Neural cell (in vitro differentiated cells): ENCODE data around the gene KBTBD7. TPM values are rescaled to one million over a fixed set of nuclear protein-coding genes. Genes with fewer than 3 reads are reported as not detected.

Source experiments
- H2AFZ ChIP-seq: fragments of 200-600, 300-800 bp; sonication (generic), shearing (Covaris generic); 2 replicates; pipeline ENCODE4 v1.6.0; 2014; ENCODE audit warnings: low read depth, mild to moderate bottlenecking, antibody characterized with exemption, low read length, moderate library complexity
- H3F3A ChIP-seq: fragments of 200-600 bp; shearing (Covaris generic); 2 replicates; pipeline ENCODE4 v1.6.1; 2016; ENCODE audit warnings: mild to moderate bottlenecking, moderate library complexity, mixed read lengths, antibody characterized with exemption, low read length; ENCODE audit not compliant: insufficient read depth, poor library complexity, severe bottlenecking
- H3K27ac ChIP-seq: fragments of 200-600, 300-800 bp; sonication (generic), shearing (Covaris generic); 2 replicates; pipeline ENCODE4 v1.5.1; 2014; ENCODE audit warnings: mild to moderate bottlenecking, low read length, moderate library complexity
- H3K27me3 ChIP-seq: fragments of 300-800, 200-600 bp; sonication (generic), shearing (Covaris generic); 2 replicates; pipeline ENCODE4 v1.6.0; 2014; ENCODE audit warnings: mild to moderate bottlenecking, low read depth, low read length, moderate library complexity; ENCODE audit not compliant: insufficient read depth
- H3K36me3 ChIP-seq: fragments of 300-800, 200-600 bp; sonication (generic), shearing (Covaris generic); 2 replicates; pipeline ENCODE4 v1.5.1; 2014; ENCODE audit warnings: mild to moderate bottlenecking, antibody characterized with exemption, low read length, moderate library complexity; ENCODE audit not compliant: insufficient read depth
- H3K4me2 ChIP-seq: fragments of 300-800, 200-600 bp; sonication (generic), shearing (Covaris generic); 2 replicates; pipeline ENCODE4 v1.6.0; 2014; ENCODE audit warnings: mild to moderate bottlenecking, low read length
- H3K4me3 ChIP-seq: fragments of 300-800, 200-600 bp; sonication (generic), shearing (Covaris generic); 2 replicates; pipeline ENCODE4 v1.5.1; 2014; ENCODE audit warnings: mild to moderate bottlenecking, low read length, moderate library complexity
- H3K79me2 ChIP-seq: fragments of 200-600 bp; shearing (Covaris generic); replicated peaks from 2 replicates; pipeline ENCODE4 v1.6.0; 2014; ENCODE audit warnings: mild to moderate bottlenecking, low read length, moderate library complexity; ENCODE audit not compliant: insufficient read depth
- H3K9ac ChIP-seq: fragments of 300-800, 200-600 bp; sonication (generic), shearing (Covaris generic); 2 replicates; pipeline ENCODE4 v1.6.1; 2016; ENCODE audit warnings: mild to moderate bottlenecking, low read length, mixed read lengths
- H3K9me2 ChIP-seq: fragments of 200-600 bp; shearing (Covaris generic); 2 replicates; pipeline ENCODE4 v1.6.1; 2016; ENCODE audit warnings: mild to moderate bottlenecking, low read length, mixed read lengths; ENCODE audit not compliant: insufficient read depth
- H3K9me3 ChIP-seq: fragments of 200-600, 300-800 bp; sonication (generic), shearing (Covaris generic); 2 replicates; pipeline ENCODE4 v1.6.1; 2016; ENCODE audit warnings: mild to moderate bottlenecking, mixed run types, low read length, moderate library complexity, mixed read lengths
- H4K20me1 ChIP-seq: fragments of 200-600 bp; shearing (Covaris generic); 2 replicates; pipeline ENCODE4 v1.6.1; 2016; ENCODE audit warnings: mild to moderate bottlenecking, mixed run types; ENCODE audit not compliant: insufficient read depth
- EP300 ChIP-seq: fragments of 450-650 bp; conservative IDR thresholded peaks from 2 replicates; pipeline ENCODE4 v1.6.1; 2014; ENCODE audit warnings: antibody characterized with exemption, mild to moderate bottlenecking, moderate library complexity; ENCODE audit not compliant: poor library complexity, severe bottlenecking
- EZH2 ChIP-seq: fragments of 200-600, 300-800 bp; shearing (Covaris generic), sonication (generic); IDR thresholded peaks from 2 replicates; pipeline ENCODE4 v1.6.1; 2014; ENCODE audit warnings: antibody characterized with exemption, low read length, borderline replicate concordance, mild to moderate bottlenecking; ENCODE audit not compliant: insufficient read depth, poor library complexity, severe bottlenecking
- MXI1 ChIP-seq: fragments of 450-650 bp; conservative IDR thresholded peaks from 2 replicates; pipeline ENCODE4 v1.6.1; 2014; ENCODE audit warnings: antibody characterized with exemption, mild to moderate bottlenecking; ENCODE audit not compliant: poor library complexity, severe bottlenecking
- POLR2AphosphoS5 ChIP-seq: IDR thresholded peaks from 2 replicates; pipeline ENCODE4 v1.6.1; 2012
- RAD21 ChIP-seq: fragments of 450-650 bp; conservative IDR thresholded peaks from 2 replicates; pipeline ENCODE4 v1.6.1; 2014; ENCODE audit warnings: antibody characterized with exemption, mild to moderate bottlenecking, moderate library complexity
- REST ChIP-seq: IDR thresholded peaks from 2 replicates; pipeline ENCODE4 v1.6.1; 2012; ENCODE audit warnings: borderline replicate concordance
- SMC3 ChIP-seq: fragments of 450-650 bp; conservative IDR thresholded peaks from 2 replicates; pipeline ENCODE4 v1.6.1; 2014; ENCODE audit warnings: antibody characterized with exemption, mild to moderate bottlenecking, moderate library complexity; ENCODE audit not compliant: poor library complexity
- TAF1 ChIP-seq: IDR thresholded peaks from 2 replicates; pipeline ENCODE4 v1.6.1; 2012; ENCODE audit warnings: low read depth
- polyA plus RNA-seq: library from polyadenylated mRNA; depleted of rRNA; stranded (reverse); fragments of >200 nt; gene quantifications from 2 replicates; pipeline ENCODE4 v1.2.3, GENCODE V29; 2014

The KBTBD7 gene
- polyA plus RNA-seq, 1 donor from 2014 or later, result 28.0 TPM

- no peaks in the 10 kb centered on the region for H3K9me3 ChIP-seq
- H3F3A ChIP-seq, result no peaks in the 10 kb centered on the region
- no peaks in the 10 kb centered on the region for H3K79me2 ChIP-seq
- H3K27ac ChIP-seq, result no peak overlapping the region
- H2AFZ ChIP-seq, result no peak overlapping the region
- no peak overlapping the region for H3K4me2 ChIP-seq
- no peaks in the 10 kb centered on the region for H3K9me2 ChIP-seq
- H3K9ac ChIP-seq, result no peak overlapping the region
- TF ChIP-seq POLR2AphosphoS5, result no peak
- no peak for TF ChIP-seq EZH2
- TF ChIP-seq TAF1, result no peak
- H3K27me3 ChIP-seq, result no peaks in the 10 kb centered on the region
- H4K20me1 ChIP-seq, result no peaks in the 10 kb centered on the region
- H3K4me3 ChIP-seq, result no peak overlapping the region
- H3K36me3 ChIP-seq, result no peaks in the 10 kb centered on the region
These were observed 18.9 kb upstream of the KBTBD7 start for GRCh38 chr13:41213316-41213715.

GRCh38 chr13:41212881-41213280 is 18.5 kb upstream of the KBTBD7 start:
- no peak overlapping the region for H3K4me3 ChIP-seq
- TF ChIP-seq RAD21, result no peak
- TF ChIP-seq POLR2AphosphoS5, result no peak
- no peak for TF ChIP-seq MXI1
- no peak for TF ChIP-seq REST
- no peak for TF ChIP-seq EP300
- TF ChIP-seq TAF1, result no peak
- no peak for TF ChIP-seq EZH2
- H3K27ac ChIP-seq, result no peak overlapping the region
- no peaks in the 10 kb centered on the region for H3K9me2 ChIP-seq
- H4K20me1 ChIP-seq, result no peaks in the 10 kb centered on the region
- H3K79me2 ChIP-seq, result no peaks in the 10 kb centered on the region
- H3F3A ChIP-seq, result no peaks in the 10 kb centered on the region
- no peak overlapping the region for H3K4me2 ChIP-seq
- H3K9ac ChIP-seq, result no peak overlapping the region
- H3K9me3 ChIP-seq, result no peaks in the 10 kb centered on the region
- no peaks in the 10 kb centered on the region for H3K36me3 ChIP-seq
- H3K27me3 ChIP-seq, result no peaks in the 10 kb centered on the region
- no peak overlapping the region for H2AFZ ChIP-seq

GRCh38 chr13:41211062-41211461 is 16.7 kb upstream of the KBTBD7 start:
- no peak overlapping the region for H2AFZ ChIP-seq
- H3K4me3 ChIP-seq, result no peak overlapping the region
- no peak overlapping the region for H3K9ac ChIP-seq
- H3K9me2 ChIP-seq, result no peaks in the 10 kb centered on the region
- no peak overlapping the region for H3K27ac ChIP-seq
- TF ChIP-seq REST (no peak), RAD21 (no peak), SMC3 (no peak), POLR2AphosphoS5 (no peak), TAF1 (no peak), MXI1 (no peak)
- H3K36me3 ChIP-seq, result no peaks in the 10 kb centered on the region
- no peaks in the 10 kb centered on the region for H3K79me2 ChIP-seq
- H3K27me3 ChIP-seq, result no peaks in the 10 kb centered on the region
- no peaks in the 10 kb centered on the region for H3F3A ChIP-seq
- no peaks in the 10 kb centered on the region for H4K20me1 ChIP-seq
- no peak overlapping the region for H3K4me2 ChIP-seq
- no peaks in the 10 kb centered on the region for H3K9me3 ChIP-seq
